Measurements from ENCODE around the gene KMT2B.
"Not testable (repeated sequence)": the region's sequence is repeated elsewhere in the genome, so short reads cannot be mapped to it uniquely, and the experiment has no call there.

The KMT2B gene

DNA sequence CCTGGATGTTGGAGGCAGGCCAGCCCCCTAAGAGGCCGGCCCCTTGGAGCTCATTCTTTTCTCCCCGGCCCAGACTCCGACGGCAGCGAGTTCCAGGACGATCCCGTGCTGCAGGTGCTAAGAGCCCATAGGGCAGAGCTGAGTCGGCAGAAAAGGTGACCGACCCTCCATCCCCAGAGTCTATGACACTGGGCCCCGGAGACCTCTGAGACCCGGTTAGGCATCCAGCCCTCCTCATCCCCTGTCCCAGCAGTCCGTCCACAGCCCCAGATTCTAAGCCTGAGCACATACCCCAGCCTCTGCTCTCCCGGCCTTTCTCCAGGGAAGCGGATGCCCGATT is 50.2 kb downstream of the KMT2B start:
- no peak for DNase-seq (ENCODE audit: low read depth)
- TF ChIP-seq CTCF (IDR thresholded peaks at IDR 0.05; ENCODE audit: control insufficient read depth, extremely low read depth, insufficient read depth) = no peak

DNA sequence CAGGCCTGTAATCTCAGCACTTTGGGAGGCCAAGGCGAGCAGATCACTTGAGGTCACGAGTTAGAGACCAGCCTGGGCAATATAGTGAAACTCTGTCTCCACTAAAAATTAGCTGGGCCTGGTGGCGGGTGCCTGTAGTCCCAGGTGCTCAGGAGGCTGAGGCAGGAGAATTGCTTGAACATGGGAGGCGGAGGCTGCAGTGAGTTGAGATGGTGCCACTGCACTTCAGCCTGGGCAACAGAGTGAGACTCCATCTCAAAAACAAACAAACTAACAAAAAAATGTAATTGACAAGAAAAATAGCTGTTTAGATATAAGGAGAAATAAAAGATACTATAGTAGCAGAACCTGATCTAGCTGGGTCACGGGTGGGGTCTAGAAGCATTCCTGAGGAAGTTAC is 54.6 kb downstream of the KMT2B start:
- not testable (repeated sequence) for H3K4me3 ChIP-seq (ENCODE audit: low read depth, low read length); DNase-seq (ENCODE audit: low read depth)

More for the DNA sequence above, 50.2 kb downstream of the KMT2B start:
- no peak overlapping the region for H3K4me3 ChIP-seq (ENCODE audit: low read depth, low read length)

DNA sequence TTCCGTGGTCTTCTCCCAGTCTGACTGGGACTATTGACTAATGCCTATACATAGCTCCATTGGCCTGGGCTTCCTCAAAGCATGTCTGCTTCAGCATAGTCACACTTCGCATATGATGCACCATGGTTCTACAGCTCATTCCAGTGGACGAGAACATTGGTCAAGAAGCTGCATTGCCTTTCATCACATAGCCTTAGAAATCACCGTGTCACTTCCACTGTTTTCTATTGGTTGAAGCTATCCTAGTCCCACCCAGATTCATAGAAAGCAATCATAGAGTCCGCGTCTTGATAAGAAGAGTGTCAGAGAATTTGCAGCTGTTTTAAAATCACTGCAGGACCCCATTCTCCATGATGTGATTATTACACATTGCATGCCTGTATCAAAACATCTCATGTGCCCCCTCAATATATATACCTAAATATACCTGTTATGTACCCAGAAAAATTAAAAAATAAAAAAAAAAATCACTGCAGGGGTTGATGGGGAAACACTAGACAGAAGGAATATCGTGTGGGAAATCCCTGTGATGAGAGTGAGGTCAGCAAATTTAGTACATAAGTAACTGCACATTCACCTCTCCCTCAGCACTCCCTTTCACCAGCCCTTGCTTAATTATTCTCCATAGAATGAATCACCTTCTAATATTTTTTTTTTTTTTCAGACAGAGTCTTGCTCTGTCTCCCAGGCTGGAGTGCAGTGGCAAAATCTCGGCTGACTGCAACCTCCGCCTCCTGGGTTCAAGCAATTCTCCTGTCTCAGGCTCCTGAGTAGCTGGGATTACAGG is 55.4 kb downstream of the KMT2B start:
- TF ChIP-seq CTCF (IDR thresholded peaks at IDR 0.05; ENCODE audit: control insufficient read depth, extremely low read depth, insufficient read depth) = no peak
- DNase-seq (ENCODE audit: low read depth) = no peak
- H3K4me3 ChIP-seq (ENCODE audit: low read depth, low read length) = no peak overlapping the region

DNA sequence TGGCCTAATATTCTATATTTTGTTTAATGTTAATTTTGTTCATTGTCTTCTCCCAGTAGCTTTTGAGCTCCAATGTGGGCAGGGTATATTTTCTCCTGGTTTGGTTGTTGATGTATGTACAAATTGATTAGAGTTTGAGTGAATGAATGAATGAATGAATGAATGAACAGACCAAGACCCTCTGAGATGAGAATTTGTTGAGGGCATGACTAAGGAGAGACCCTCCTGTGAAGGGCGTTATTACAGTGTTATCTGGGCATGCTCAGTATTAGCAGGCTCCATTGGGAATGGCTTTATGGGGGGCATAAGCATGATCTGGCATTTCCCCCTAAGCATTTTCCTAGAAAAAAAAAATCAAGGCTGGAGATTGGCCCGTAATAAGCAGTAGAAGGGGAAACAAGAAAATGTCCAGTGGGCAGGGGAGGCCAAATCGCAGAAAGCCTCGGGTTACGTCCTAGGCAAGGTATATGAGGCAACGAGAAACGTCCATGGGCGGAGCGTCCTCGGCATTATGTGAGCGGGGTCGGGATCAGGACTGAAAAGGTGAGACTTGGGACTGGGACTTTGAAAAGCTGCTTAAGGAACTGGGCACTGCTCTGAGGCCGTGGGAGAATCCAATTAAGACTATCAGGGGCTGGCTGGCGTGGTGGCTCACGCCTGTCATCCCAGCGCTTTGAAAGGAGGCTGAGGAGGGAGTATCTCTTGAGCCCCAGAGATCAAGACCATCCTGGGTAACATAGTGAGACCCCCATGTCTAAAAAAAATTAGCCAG is 56.7 kb downstream of the KMT2B start:
- peak overlapping the region; percentile 69 for H3K4me3 ChIP-seq (ENCODE audit: low read depth, low read length)
- no peak for TF ChIP-seq CTCF (IDR thresholded peaks at IDR 0.05; ENCODE audit: control insufficient read depth, extremely low read depth, insufficient read depth)
- DNase-seq (ENCODE audit: low read depth) = no peak

GRCh38 chr19:35775046-35775297 is 57.2 kb downstream of the KMT2B start:
- DNase-seq (ENCODE audit: low read depth) = no peak
- TF ChIP-seq CTCF (IDR thresholded peaks at IDR 0.05; ENCODE audit: control insufficient read depth, extremely low read depth, insufficient read depth) = no peak
- H3K4me3 ChIP-seq (ENCODE audit: low read depth, low read length) = peak overlapping the region; percentile 69

GRCh38 chr19:35775298-35776101 is 57.7 kb downstream of the KMT2B start, which contains the start of gene ARHGAP33:
ARHGAP33 (plus strand) TSS chr19:35775564; CDS start chr19:35775659, 95 bp downstream.
- H3K4me3 ChIP-seq (ENCODE audit: low read depth, low read length) = peak within 1 kb of the TSS; percentile 69
- TF ChIP-seq CTCF (IDR thresholded peaks at IDR 0.05; ENCODE audit: control insufficient read depth, extremely low read depth, insufficient read depth) = no peak
- DNase-seq (ENCODE audit: low read depth) = peak; percentile 85

Data from LNCaP clone FGC (cell line).